DMS 273 (cell line): ENCODE results near the gene MDFIC.

Experiments
- DNase-seq: peaks from one replicate; lab custom pipeline; 2025; ENCODE audit not compliant: unreplicated experiment; lab: John Stamatoyannopoulos, UW

The MDFIC gene

DNA sequence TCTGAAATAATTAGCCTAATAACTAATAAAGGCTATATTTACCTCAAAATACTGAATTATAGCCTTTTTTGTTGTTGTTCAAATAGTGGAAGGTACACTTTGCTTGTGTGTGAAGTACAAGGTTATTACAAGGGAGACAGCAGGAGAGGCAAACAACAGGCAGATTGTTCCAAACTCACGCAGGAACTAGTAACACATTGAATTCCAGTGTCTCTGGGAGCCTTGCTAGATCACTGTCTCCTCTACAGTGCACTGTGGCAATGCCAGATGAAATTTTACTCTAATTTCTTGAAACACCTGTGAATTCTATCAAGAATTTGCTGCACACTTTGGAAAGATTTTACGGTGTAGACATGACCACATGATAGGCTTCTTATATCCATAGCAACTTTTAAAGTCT is 112.6 kb downstream of the MDFIC start:
- DNase-seq = no peak

DNA sequence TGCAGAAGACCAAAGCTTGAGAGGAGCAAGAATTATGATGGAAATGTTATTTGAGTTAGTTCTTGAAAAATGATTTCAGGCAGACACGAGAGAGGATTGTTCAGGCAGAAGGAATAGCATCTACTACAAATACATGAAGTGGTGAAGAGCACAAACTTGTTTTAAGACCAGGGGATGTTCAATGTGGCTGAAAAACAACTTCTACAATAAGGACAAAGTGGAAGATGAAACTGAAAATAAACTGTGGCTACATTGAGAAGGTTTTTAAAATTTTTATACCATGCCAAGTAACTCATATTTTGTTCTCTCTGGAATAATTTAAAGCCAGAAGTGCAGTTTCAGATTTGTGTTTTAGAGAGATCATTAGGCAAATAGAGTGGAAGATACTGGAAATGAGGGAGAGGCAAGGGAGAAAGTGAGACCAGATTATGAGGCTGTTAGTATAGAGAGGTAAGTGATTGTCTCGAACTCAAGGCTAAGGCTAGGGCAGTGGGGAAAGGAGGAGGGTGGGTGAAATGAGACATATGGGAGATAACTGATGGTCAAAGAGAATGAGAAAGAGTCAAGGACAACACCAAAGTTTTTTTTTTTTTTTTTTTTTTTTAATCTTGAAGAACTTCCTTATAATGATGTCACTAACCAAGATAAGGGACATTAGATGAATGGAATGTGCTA is 115.4 kb downstream of the MDFIC start:
- DNase-seq = no peak

DNA sequence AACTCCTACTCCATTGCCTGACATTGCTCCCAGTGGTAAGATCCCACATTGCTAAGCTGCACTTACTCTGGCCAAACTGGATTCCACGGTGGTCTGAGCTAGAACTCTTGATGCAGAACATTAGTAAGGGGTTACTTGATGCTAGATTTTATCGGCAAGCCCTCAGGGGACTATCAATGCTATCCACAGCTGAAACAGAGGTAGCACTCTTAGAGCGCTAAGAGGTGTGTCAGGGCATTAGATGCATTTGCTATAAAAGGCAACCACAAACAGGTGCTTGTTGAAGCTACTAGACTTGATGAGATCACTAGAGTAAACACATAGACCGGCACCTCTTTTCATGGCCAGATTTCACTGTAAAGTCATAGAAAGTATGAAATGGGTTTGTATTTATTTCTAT is 116.3 kb downstream of the MDFIC start:
- DNase-seq = no peak

DNA sequence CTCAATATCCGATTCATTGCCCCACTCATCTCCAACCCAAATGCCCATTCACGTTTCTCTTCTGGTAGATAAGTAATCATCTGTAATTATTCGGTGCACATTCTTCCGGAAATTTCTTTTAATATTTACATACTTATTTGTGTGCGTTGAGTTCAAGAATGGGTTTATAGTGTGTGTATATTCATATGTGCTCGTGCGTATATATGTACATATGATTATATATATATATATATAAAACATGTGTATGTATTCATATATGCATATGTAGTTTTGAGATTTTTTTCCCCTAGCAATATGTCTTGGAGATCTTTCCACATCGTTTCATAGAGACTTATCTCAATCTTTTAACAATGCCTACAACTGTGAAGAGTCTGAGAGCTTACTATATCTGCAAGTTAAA is 118.2 kb downstream of the MDFIC start:
- no peak for DNase-seq

DNA sequence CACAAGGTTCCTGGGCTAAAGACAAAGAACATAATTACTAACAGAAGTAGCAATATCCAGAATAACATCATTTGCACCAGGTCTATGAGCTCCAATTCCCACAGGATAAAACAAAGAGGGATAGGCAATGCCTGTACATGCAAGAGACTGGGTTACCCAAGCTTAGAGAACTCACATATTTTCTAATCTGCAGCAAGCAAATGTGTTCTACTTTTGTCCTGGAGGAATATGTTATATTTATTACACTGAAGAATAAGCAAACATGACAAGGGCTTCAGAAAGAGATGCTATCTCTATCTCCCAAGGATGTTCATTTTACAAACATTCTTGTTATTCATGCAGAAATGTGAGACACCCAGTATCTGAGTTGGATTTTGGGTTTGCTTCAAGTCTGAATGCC is 118.6 kb downstream of the MDFIC start:
- DNase-seq = no peak

DNA sequence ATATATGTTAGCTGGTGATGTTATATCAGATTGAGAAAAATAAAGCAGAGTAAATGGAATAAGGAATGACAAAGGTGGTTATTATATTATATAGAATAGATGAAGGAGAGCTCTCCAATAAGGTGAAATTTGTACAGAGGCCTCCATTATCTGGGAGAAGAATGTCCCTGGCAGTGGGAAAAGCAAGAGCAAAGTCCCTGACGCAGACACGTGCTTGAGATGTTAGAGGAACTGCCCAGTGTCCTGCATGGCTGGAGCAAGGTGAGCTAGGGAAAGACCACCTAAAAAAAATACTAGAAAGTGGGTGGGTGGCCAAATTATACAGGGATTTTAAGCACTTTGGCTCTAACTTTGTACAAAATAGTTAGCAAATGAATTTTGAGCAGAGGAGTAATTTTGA is 120.7 kb downstream of the MDFIC start:
- no peak for DNase-seq

DNA sequence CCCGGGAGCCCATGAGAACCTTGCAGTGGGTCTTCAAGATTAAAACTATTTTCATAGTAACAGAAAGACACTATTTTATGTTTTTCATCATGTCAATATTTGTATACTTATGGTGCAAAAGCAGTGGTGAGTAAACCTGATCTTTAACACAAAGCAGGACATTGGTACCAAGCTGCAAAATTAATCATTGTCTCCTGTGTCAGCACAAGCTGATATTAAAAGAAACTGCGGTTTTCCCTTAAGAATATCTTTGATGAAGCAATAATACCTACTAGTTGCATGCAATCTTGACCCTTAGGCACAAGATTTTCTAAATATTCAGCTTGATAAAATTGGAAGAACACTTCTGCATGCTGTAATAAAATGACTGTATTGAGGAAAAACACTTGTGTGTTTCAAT is 121.7 kb downstream of the MDFIC start:
- no peak for DNase-seq

DNA sequence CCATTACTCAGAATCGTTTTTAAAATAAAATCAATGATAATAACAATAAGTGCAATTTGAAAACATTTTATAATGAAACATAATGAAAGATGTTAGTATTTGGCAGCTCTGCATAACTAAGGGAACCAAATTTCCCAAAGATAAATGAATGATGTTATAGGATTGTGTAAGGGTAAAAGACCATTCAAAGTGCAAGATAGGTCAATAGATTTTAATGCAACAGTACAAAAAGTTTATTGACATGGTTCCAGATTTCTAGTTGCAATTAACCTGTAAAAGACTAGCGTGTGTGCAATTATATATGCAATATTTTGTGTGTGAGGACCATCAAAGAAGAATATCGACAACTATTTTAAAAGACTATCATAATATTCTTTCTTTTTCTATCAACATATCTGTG is 122.3 kb downstream of the MDFIC start:
- no peak for DNase-seq

DNA sequence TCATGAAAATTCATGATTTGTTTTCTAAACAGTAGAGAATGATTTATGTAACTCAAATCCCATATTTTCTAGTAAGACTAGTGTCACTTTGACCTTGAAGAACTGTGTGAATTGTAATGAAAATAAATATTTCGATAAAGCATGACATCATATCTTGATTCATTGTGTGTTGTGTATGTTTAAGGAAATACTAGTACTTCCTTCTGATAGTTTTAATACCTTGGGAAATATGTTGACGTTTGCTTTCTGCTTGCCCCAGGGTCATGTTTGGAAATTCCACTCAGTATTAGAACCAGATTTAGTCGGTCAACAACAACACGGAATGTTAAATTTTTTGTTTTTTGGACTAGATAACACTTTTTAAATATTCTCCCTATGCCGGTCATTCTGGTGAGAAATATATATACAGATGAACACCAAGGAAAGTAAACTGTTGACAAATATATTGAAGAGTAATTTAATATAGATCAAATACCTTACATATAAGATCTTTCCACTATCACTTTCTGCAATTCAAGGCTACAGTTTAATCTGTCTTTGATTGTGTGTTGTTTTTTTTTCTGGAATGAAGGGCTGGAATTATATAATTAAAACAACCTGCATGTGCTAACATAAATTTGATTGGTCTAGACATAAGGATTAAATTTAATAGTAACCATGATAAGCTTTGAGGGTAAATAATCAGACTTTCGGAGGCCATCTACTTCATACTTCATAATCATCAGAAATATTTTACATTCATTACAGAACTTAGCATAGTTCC is 126.2 kb downstream of the MDFIC start:
- no peak for DNase-seq

DNA sequence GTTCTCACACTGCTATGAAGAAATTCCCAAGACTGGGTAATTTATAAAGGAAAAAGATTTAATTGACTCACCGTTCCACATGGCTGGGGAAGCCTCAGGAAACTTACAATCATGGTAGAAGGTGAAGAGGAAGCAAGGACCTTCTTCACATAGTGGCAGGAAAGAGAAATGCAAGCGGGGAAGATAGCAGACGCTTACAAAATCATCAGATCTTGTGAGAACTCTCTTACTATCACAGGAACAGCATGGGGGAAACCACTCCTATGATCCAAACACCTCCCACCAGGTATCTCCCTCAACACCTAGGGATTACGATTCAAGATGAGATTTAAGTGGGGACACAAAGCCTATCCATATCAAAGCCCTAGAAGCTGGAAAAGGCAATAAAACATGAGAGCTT is 130.8 kb downstream of the MDFIC start:
- DNase-seq = no peak

DNA sequence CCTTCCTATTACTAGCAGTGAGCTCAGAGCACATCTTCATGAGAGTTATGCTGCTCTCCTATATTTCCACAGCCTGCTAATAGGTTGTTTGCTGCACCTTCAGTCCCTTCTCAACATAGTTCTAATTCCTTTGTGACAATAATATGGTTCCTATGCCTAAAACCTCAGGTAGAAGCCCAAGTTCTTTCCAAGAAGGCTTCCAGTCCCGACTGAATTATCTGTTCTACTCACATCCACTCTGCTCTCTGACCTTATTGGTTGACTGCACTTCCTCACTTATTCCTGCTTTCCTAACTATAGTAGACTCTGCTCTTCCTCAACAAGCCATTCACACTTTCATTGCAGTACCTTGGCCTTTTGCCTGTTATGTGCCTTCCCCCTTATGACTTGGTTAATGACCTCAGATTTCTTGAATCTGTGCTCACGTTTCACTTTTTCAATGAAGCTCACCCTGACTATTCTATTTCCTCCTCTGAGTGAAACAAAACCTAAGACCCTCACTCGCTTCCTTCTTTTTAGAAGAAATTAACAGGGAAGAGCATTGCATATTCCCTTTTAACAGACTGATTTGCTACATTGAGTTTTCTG is 132.7 kb downstream of the MDFIC start:
- no peak for DNase-seq

DNA sequence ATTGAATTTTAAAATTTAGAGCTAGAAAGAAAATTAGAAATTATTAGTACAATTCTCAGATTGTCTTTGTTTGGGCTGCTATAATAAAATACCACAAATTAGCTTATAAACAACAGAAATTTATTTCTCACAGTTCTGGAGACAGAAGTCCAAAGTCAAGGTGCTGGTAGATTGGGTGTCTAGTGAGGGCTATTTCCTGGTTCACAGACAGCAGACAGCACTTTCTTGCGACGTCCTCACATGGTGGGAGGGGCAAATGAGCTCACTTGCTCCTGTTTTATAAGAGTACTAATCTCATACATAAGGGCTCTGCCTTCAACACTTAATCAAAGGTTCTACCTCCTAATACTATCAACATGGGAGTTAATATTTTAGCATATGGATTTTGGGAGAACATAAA is 134.1 kb downstream of the MDFIC start:
- no peak for DNase-seq

DNA sequence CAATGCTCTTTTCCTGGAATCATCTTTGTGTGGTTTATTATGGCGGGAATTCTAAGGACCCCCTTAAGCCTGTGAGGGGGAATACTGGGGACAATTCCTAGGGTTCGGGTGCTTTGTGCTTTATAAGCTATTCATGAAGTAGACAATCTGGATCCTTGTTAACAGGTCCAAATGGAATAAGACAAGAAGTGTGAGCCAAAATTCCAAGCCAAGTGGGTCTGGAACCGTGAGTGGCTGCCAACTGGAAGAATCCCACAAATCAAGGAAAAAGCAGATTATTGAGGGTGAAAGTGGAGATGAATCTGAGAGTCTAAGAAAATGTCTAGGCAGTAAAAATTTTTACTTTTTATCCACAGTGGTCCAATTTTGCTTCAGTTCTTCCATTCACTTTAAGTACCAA is 136.8 kb downstream of the MDFIC start:
- no peak for DNase-seq

DNA sequence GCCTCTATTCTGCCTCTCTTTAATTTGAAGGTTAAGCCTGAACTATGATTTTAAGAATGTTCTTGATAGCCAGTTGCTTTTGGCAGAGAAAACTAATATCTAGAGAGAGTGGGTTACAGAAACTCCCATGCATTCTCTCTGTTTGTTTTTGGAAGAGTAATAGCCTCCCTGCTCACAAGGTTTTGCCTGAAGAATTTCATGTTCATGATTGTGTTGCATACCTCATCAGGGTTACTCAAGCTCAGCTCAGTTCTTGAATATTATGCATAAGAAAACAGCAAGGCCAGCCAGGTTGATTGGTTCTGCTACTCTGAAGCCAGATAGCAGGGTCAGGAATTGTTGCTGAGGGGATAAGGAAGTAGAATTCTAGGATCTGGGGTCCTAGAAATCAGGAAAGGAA is 137.4 kb downstream of the MDFIC start:
- no peak for DNase-seq

DNA sequence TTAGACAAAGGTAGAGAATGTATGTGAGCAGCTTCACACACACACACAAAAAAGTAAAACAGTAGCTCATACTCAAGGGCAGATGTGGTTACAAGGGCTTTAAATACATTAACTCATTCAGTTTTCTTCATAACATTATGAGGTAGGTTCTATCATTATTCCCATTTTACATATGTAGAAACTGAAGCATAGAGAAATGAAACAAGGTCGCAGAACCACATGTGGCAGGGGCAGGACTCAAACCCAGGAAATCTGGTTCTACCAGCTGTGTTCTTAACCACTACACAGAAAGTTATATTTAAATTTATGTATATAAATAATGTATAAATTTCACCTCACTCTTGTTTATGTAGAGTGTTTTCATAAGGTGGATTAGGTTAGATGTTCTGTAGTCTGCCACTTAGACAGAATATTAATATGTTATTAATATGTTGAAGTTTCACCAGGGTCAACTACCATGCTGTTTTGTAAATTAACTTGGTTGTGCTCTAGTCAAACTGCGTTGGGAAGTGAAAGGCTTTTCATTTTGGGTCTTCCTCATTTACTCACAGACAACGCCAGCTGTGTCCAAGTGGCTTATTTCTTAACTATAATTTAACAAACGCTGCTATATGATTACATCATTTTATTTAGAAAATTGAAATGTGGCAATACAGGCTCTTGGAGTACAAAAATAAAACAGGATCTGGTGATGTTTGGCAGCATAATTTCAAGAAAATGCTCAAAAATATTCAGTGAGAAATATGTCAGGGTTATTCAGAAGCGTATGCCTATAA is 138.4 kb downstream of the MDFIC start:
- DNase-seq = no peak

DNA sequence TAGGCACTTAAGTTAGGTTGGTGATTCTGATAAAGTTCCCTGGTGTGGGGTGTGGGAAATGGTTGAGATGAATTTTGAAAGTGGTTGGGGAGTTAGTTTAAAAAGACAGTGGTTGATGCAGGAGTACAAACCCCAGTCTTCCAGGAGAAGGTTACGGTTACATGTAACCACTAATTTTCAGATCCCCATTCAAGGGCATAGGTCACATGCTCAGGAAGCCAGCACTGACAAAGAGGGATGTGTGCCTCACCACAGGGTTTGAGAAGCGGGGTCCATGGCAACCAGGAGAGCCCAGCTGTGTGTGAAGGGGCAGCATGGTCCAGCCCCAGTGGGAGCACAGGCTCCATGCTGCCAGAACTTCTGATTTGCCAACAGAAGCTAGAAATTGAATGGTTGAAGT is 144.2 kb downstream of the MDFIC start:
- no peak for DNase-seq

DNA sequence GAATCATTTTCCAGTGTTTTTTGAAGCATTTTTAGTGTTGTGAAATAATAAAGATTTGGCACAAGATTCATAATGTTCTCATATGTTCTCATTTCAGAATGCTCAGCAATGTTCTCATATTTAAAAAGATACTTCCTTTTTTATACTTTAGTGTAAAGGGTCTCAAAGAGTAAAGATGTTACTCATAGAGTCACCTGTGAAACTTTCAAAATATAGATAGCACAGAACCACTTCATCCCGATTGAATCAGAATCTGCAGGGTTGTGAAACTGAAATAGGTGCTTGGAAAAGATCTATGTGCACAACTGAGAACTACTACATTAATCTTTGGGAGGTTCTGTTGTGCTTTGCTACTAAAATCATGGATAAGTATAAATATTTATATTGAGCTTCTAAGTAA is 144.7 kb downstream of the MDFIC start:
- DNase-seq = no peak

DNA sequence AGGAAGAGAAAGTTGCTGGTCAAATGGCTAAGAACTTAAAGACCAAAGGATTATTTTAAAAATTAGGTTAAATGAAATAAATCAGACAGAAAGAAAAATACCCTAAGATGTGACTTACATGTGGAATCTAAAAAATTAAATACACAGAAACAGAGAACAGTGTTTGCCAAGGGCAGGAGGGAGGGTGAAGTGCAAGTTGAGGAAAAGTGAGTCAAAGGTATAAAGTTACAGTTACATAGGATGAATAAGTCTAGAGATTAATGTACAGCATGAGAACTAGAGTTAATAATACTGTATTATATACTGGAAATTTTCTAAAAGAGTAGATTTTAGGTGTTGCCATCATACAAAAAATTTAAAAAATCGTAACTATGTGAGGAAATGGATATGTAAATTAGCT is 146.3 kb downstream of the MDFIC start:
- DNase-seq = no peak
